ENCODE results near the gene BLID.

GRCh38 chr11:122104341-122104740, 11.7 kb downstream of the BLID start:
- TF ChIP-seq CTCF (conservative IDR thresholded peaks at IDR 0.05; ENCODE audit: low read depth, low read length) (no peak), EZH2phosphoT487 (IDR thresholded peaks at IDR 0.05; ENCODE audit: borderline replicate concordance, low read length) (no peak)

Data from PC-3 (cell line).